ENCODE measurements around the gene LTBP1. TPM values are rescaled to one million over a fixed set of nuclear protein-coding genes. Genes with fewer than 3 reads are reported as not detected.

LTBP1 gene
- total RNA-seq, 2 experiments from 2014 or later, result 61.1 to 82.6 TPM

DNA sequence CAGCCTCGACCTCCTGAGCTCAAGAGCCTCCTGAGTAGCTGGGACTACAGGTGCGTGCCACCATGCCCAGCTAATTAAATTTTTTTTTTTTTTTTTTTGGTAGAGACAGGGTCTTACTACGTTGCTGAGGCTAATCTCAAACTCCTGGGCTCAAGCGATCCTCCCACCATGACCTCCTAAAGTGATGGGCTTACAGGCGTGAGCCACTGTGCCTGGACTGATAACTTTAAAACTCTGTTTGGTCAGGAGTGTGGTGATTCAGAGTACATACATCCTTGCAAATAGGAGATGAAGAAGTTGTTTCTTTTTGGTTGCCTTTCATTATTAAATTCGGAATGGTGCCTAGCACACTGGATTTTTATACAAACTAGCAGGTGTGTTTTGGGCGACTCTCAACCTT is 73.0 kb downstream of the LTBP1 start:
- Histone ChIP-seq H3K9me3 (ENCODE audit: low read length) (peaks cover 5% of the 10 kb centered on the region; the same call in 1 of the 2 replicates), H3K4me1 (ENCODE audit: insufficient read depth, low read length, poor library complexity, severe bottlenecking) (no peaks in the 10 kb centered on the region), H3K27ac (ENCODE audit: low read depth, low read length, poor library complexity, severe bottlenecking) (no peak overlapping the region), H3K9me2 (ENCODE audit: insufficient read depth, low read length) (no peaks in the 10 kb centered on the region), H3K79me2 (ENCODE audit: insufficient read depth, low read depth, low read length) (no peaks in the 10 kb centered on the region), H4K20me1 (ENCODE audit: insufficient read depth, low read length) (no peaks in the 10 kb centered on the region), H3K4me2 (ENCODE audit: low read length) (no peak overlapping the region), H2AFZ (ENCODE audit: low read length) (no peak overlapping the region), H3K4me3 (ENCODE audit: low read depth, low read length, poor library complexity, severe bottlenecking) (no peak overlapping the region), H3K36me3 (ENCODE audit: insufficient read depth, low read length) (peaks cover 51% of the 10 kb centered on the region)
- TF ChIP-seq CTCF (conservative IDR thresholded peaks at IDR 0.05; ENCODE audit: low read length), result no peak
- TF ChIP-seq EZH2phosphoT487 (IDR thresholded peaks at IDR 0.05; ENCODE audit: borderline replicate concordance, low read depth, low read length), result no peak
- no peak for DNase-seq (ENCODE audit: low spot score)
- intact Hi-C loops (cut with micrococcal nuclease; ENCODE audit: unreplicated experiment), result no loop called here
- CTCF ChIA-PET (ENCODE audit: unreplicated experiment), result interaction anchor here (1.3 kb wide), 1 partner anchor 14 kb away, joined by 3 read pairs; no protein-coding TSS in a partner anchor
- no TSS peak for BruUV-seq (replicated peaks)
- POLR2A ChIA-PET, result interaction anchor here (4.2 kb wide), 1 partner anchor 13 kb away, joined by 33 read pairs; no protein-coding TSS in a partner anchor

DNA sequence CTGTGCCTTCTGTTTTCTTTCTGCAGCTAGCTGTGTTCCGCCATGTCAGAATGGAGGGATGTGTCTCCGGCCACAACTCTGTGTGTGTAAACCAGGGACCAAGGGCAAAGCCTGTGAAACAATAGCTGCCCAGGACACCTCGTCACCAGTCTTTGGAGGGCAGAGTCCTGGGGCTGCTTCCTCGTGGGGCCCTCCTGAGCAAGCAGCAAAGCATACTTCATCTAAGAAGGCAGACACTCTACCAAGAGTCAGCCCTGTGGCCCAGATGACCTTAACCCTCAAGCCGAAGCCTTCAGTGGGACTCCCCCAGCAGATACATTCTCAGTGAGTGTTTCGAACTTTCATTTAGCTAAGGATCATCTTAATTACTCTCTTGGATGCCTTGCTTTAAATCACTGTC is 74.1 kb downstream of the LTBP1 start:
- no TSS peak for BruUV-seq (replicated peaks)
- no peak overlapping the region for H3K4me2 ChIP-seq (ENCODE audit: low read length)
- TF ChIP-seq EZH2phosphoT487 (IDR thresholded peaks at IDR 0.05; ENCODE audit: borderline replicate concordance, low read depth, low read length) (no peak), CTCF (conservative IDR thresholded peaks at IDR 0.05; ENCODE audit: low read length) (no peak)
- H3K79me2 ChIP-seq (ENCODE audit: insufficient read depth, low read depth, low read length), result no peaks in the 10 kb centered on the region
- H3K9me2 ChIP-seq (ENCODE audit: insufficient read depth, low read length), result no peaks in the 10 kb centered on the region
- CTCF ChIA-PET (ENCODE audit: unreplicated experiment), result no interaction called here
- no peak for DNase-seq (ENCODE audit: low spot score)
- no peak overlapping the region for H3K27ac ChIP-seq (ENCODE audit: low read depth, low read length, poor library complexity, severe bottlenecking)
- intact Hi-C loops (cut with micrococcal nuclease; ENCODE audit: unreplicated experiment), result no loop called here
- no peaks in the 10 kb centered on the region for H4K20me1 ChIP-seq (ENCODE audit: insufficient read depth, low read length)
- no peak overlapping the region for H2AFZ ChIP-seq (ENCODE audit: low read length)
- POLR2A ChIA-PET, result interaction anchor here (0.5 to 4.2 kb wide), 6 partner anchors 12 to 330 kb away, joined by 3 to 33 read pairs (median 4); no protein-coding TSS in a partner anchor
- H3K36me3 ChIP-seq (ENCODE audit: insufficient read depth, low read length), result peaks cover 62% of the 10 kb centered on the region
- H3K4me3 ChIP-seq (ENCODE audit: low read depth, low read length, poor library complexity, severe bottlenecking), result no peak overlapping the region
- H3K9me3 ChIP-seq (ENCODE audit: low read length), result peaks cover 5% of the 10 kb centered on the region; the same call in 1 of the 2 replicates
- H3K4me1 ChIP-seq (ENCODE audit: insufficient read depth, low read length, poor library complexity, severe bottlenecking), result no peaks in the 10 kb centered on the region

DNA sequence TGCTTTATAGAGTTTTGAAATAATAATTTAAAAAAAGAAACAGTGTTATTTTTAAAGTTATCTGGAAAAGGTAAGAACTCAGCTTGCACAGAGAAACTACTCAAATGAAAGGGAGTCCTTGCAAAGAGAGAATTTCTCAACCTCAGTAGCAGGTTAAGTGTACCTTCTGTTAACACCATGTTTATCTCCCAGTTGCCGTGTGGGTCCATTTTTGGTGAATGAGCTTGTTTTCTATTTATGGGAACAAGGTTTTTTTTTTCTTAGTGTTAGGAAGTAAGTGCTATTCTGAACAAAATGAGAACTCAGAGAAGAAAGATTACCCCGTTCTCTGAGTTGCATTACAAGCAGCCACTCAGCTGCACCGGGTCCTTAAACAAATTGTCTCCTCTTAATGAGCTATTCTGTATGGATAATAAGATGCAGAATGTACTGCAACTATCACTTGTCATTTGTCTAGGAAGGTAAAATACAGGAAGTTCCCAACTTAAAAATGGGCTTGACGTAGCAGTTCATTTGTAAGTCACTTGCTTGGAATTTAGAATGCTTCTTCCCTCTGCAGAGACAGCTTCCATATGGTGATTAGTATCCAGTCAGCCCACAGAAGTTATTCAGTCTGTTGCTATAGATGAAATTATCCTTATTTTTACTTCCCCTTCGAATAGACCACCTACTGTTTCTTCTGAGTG is 74.9 kb downstream of the LTBP1 start:
- ChIA-PET POLR2A (interaction anchor here (1.0 to 4.2 kb wide), 3 partner anchors 11 to 166 kb away, joined by 3 to 33 read pairs (median 5); no protein-coding TSS in a partner anchor), CTCF (ENCODE audit: unreplicated experiment) (interaction anchor here (0.6 kb wide), 1 partner anchor 105 kb away, joined by 3 read pairs; no protein-coding TSS in a partner anchor)
- Histone ChIP-seq H2AFZ (ENCODE audit: low read length) (no peak overlapping the region), H3K79me2 (ENCODE audit: insufficient read depth, low read depth, low read length) (no peaks in the 10 kb centered on the region), H3K36me3 (ENCODE audit: insufficient read depth, low read length) (peaks cover 70% of the 10 kb centered on the region), H3K4me2 (ENCODE audit: low read length) (no peak overlapping the region), H3K9me3 (ENCODE audit: low read length) (peaks cover 5% of the 10 kb centered on the region; the same call in 1 of the 2 replicates), H3K4me1 (ENCODE audit: insufficient read depth, low read length, poor library complexity, severe bottlenecking) (no peaks in the 10 kb centered on the region), H3K4me3 (ENCODE audit: low read depth, low read length, poor library complexity, severe bottlenecking) (no peak overlapping the region), H3K27ac (ENCODE audit: low read depth, low read length, poor library complexity, severe bottlenecking) (no peak overlapping the region), H4K20me1 (ENCODE audit: insufficient read depth, low read length) (no peaks in the 10 kb centered on the region), H3K9me2 (ENCODE audit: insufficient read depth, low read length) (no peaks in the 10 kb centered on the region)
- no TSS peak for BruUV-seq (replicated peaks)
- intact Hi-C loops (cut with micrococcal nuclease; ENCODE audit: unreplicated experiment), result no loop called here
- no peak for DNase-seq (ENCODE audit: low spot score)
- no peak for TF ChIP-seq CTCF (conservative IDR thresholded peaks at IDR 0.05; ENCODE audit: low read length)
- no peak for TF ChIP-seq EZH2phosphoT487 (IDR thresholded peaks at IDR 0.05; ENCODE audit: borderline replicate concordance, low read depth, low read length)
